ENCODE results near the gene RPS6KC1. TPM values are rescaled to one million over a fixed set of nuclear protein-coding genes. Genes with fewer than 3 reads are reported as not detected.

RPS6KC1 gene
- total RNA-seq, 1 donor from 2014 or later = 27.8 TPM

- Mint-ChIP-seq H3K9me3 (ENCODE audit: low read depth) (peaks cover 3% of the 10 kb centered on the region), H3K27ac (no peak overlapping the region), H3K27me3 (no peaks in the 10 kb centered on the region), H3K36me3 (ENCODE audit: insufficient read depth) (peaks cover 6% of the 10 kb centered on the region), H3K4me3 (ENCODE audit: low read depth) (no peak overlapping the region), H3K4me1 (ENCODE audit: low read depth) (peaks cover 1% of the 10 kb centered on the region)
- no peak for TF ChIP-seq CTCF (IDR thresholded peaks at IDR 0.05; ENCODE audit: unreplicated experiment)
- DNase-seq (ENCODE audit: low spot score, unreplicated experiment) = no peak
Observed at GRCh38 chr1:213164561-213164960, 113.5 kb downstream of the RPS6KC1 start.

- Mint-ChIP-seq H3K36me3 (ENCODE audit: insufficient read depth) (peaks cover 3% of the 10 kb centered on the region), H3K4me1 (ENCODE audit: low read depth) (peaks cover 5% of the 10 kb centered on the region), H3K4me3 (ENCODE audit: low read depth) (no peak overlapping the region), H3K27me3 (no peaks in the 10 kb centered on the region), H3K27ac (no peak overlapping the region), H3K9me3 (ENCODE audit: low read depth) (no peaks in the 10 kb centered on the region)
- no peak for DNase-seq (ENCODE audit: low spot score, unreplicated experiment)
- no peak for TF ChIP-seq CTCF (IDR thresholded peaks at IDR 0.05; ENCODE audit: unreplicated experiment)
Observed at GRCh38 chr1:213166852-213167251, 115.8 kb downstream of the RPS6KC1 start.

GRCh38 chr1:213171711-213172110 lies 120.7 kb downstream of the RPS6KC1 start:
- no peak overlapping the region for H3K4me3 Mint-ChIP-seq (ENCODE audit: low read depth)
- peaks cover 4% of the 10 kb centered on the region for H3K4me1 Mint-ChIP-seq (ENCODE audit: low read depth)
- H3K27ac Mint-ChIP-seq = no peak overlapping the region
- no peak for TF ChIP-seq CTCF (IDR thresholded peaks at IDR 0.05; ENCODE audit: unreplicated experiment)
- peaks cover 11% of the 10 kb centered on the region for H3K36me3 Mint-ChIP-seq (ENCODE audit: insufficient read depth)
- H3K9me3 Mint-ChIP-seq (ENCODE audit: low read depth) = no peaks in the 10 kb centered on the region
- no peaks in the 10 kb centered on the region for H3K27me3 Mint-ChIP-seq
- no peak for DNase-seq (ENCODE audit: low spot score, unreplicated experiment)

GRCh38 chr1:213176341-213176740 lies 125.3 kb downstream of the RPS6KC1 start:
- no peak overlapping the region for H3K4me3 Mint-ChIP-seq (ENCODE audit: low read depth)
- H3K4me1 Mint-ChIP-seq (ENCODE audit: low read depth) = no peaks in the 10 kb centered on the region
- H3K27me3 Mint-ChIP-seq = no peaks in the 10 kb centered on the region
- H3K27ac Mint-ChIP-seq = peak overlapping the region; percentile 39
- peaks cover 17% of the 10 kb centered on the region for H3K36me3 Mint-ChIP-seq (ENCODE audit: insufficient read depth)
- peaks cover 5% of the 10 kb centered on the region for H3K9me3 Mint-ChIP-seq (ENCODE audit: low read depth)
- DNase-seq (ENCODE audit: low spot score, unreplicated experiment) = no peak
- no peak for TF ChIP-seq CTCF (IDR thresholded peaks at IDR 0.05; ENCODE audit: unreplicated experiment)

- Mint-ChIP-seq H3K4me1 (ENCODE audit: low read depth) (no peaks in the 10 kb centered on the region), H3K27ac (no peak overlapping the region), H3K36me3 (ENCODE audit: insufficient read depth) (peaks cover 28% of the 10 kb centered on the region), H3K27me3 (no peaks in the 10 kb centered on the region), H3K9me3 (ENCODE audit: low read depth) (peaks cover 16% of the 10 kb centered on the region), H3K4me3 (ENCODE audit: low read depth) (no peak overlapping the region)
- TF ChIP-seq CTCF (IDR thresholded peaks at IDR 0.05; ENCODE audit: unreplicated experiment) = no peak
- DNase-seq (ENCODE audit: low spot score, unreplicated experiment) = no peak
Observed at GRCh38 chr1:213179784-213180183, 128.7 kb downstream of the RPS6KC1 start.

All from progenitor cell of endocrine pancreas (in vitro differentiated cells).